NCI-H748 treated with DMSO at 0.1 percent for 48 hours (cell line): ENCODE measurements around the gene PIK3C2B.

Source experiments
- DNase-seq: peaks from one replicate; lab custom pipeline; 2025; lab: John Stamatoyannopoulos, UW

The PIK3C2B gene

GRCh38 chr1:204478172-204478899 lies 16.3 kb downstream of the PIK3C2B start:
- DNase-seq: no peak

DNA sequence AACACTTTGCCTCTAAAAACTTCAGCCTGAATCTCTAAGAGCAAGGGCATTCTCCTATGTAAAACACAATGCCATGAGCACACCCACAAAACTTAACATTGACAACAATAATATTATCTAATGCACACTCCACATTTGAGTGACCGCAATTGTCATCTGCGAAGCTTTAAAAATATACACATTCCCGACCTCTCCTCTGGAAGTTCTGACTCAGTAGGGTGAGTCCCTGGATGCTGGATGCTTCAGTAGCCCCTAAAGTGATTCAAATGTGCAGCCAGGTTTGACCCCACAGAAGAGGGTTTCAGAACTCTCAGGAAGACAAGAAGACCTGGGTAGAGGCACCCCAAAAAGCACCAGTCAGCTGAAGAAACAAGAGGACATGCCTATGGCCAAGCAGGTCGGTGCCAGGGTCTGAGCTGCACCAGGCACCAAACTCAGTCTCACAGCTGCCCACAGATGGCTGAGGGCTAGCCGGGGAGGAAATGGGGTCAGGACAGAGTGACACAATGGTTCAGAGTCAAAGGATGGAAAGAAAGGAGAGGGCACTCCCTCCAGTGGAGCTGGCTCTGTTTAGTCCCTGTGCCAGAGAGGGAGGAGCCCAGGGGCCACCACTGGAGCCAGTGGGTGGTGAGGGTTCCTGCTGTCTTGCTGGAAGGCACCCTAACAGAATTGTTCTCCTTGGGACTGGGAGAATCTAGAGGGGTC lies 17.4 kb downstream of the PIK3C2B start:
- DNase-seq: no peak

- DNase-seq: no peak
Measured at GRCh38 chr1:204476563-204476962, 18.0 kb downstream of the PIK3C2B start.

GRCh38 chr1:204475656-204476432 lies 18.8 kb downstream of the PIK3C2B start:
- no peak for DNase-seq

DNA sequence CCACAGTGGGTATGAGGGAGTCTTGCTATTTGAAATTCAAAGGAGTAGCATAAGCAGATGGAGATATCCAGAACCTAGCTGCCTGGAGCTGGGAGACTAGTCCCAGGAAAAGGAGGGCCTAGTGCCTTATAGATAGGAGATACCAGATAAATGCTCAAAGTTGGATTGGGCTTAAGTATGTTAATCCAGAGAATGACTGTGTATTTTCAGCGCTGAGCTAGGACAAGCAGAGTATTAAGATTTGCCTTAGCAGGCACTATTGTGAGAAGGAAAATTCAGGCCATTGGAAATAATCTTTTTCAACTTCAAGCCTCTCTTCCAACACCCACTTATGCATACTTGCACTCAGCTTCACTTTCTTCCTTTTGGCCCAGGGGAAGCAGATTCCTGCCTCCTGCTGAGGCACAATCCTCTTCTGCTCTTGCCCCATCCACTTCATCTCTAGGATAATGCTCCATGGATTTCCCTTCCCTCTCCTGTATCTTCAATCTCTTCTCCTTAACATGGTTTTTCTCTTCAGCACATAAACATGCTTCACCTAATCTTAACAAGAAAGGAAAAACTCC lies 21.1 kb downstream of the PIK3C2B start:
- no peak for DNase-seq

GRCh38 chr1:204472660-204473059 lies 21.9 kb downstream of the PIK3C2B start:
- DNase-seq: no peak

DNA sequence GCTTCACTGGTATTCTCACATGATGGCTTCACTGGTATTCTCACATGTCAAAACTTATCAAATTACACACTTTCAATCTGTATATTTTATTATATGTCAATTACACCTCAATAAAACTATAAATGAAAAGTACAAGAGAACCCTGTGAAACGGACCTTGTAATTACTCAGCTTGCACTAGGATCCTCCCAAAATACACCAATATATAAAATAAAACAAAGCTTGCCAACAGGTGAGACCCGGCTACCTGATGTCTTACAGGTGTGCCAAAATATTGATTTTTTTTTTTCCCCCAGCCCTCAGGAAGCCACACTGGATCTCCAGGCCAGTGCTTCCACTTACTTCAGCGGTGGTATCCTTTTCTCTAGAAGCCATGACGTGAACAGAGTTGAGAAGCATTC lies 22.9 kb downstream of the PIK3C2B start:
- DNase-seq: no peak

DNA sequence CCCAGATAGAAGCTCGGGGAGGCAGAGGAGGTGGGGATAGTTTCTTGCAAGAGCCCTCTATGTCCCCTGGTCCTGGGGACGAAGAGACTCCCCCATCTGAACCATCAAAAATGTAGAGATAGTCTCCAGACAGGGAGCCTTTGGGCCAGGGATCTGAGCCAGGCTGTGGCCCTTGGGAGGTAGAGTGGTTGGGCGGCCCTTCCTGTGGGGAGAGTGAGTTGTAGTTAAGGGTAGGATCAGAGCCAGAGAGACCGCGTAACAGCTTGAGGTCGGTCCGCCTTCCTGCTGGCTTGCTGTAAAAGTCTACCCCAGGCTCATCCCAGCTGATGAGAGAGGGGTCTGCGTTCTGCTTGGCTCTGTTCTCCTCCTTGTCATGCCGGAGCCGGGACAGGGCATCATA lies 25.3 kb downstream of the PIK3C2B start:
- no peak for DNase-seq

- no peak for DNase-seq
Measured at GRCh38 chr1:204468766-204469302, 25.8 kb downstream of the PIK3C2B start.

- no peak for DNase-seq
Measured at GRCh38 chr1:204468206-204468605, 26.4 kb downstream of the PIK3C2B start.

DNA sequence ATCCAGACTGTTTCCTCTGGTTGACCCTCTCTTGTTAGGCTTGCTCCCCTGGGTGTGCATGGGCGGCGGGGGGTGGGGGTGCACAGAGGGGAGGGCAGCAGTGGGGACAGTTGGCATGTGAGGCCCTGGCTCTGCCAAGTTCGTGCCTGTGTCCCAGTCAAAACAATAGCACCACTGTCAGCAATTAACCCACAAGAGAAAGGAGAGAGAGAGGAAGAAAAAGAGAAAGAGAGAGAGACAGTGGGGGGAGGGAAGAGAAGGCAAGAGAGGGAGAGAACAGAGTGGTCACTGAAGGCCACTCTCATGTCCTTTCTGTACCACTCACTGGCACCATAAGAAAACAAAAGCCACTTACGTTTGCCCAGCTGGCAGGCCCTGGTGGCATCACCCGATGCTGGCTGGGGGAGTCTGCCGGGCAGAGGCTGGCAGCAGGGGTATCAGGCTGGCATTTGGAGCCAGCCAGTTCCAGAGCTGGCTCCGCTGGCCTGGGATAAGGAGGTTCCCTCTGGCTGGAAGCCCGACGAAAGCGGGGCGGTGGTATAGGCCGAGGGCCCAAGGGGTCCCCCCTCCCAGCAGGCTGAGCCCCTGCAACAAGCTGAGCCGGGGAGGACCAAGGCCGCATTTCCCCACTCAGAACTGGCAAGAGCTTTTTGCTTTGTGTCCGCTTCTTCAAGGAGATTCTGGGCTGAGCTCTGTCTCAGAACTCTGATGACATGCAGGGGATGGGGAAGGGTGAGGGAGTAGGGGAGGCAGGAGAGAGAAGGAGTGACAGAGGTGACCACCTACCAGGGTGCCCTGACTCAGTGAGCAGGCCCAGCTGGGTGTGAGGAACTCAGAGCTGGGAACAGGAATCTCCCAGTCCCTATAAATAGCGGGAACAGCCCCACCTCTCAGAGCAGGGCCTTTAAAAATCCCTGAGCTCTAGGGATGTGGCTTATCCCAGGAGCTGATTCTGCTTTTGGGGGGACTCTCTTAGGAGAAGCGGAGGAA lies 27.9 kb downstream of the PIK3C2B start:
- DNase-seq: no peak

GRCh38 chr1:204465546-204466415 lies 28.8 kb downstream of the PIK3C2B start:
- DNase-seq: no peak

DNA sequence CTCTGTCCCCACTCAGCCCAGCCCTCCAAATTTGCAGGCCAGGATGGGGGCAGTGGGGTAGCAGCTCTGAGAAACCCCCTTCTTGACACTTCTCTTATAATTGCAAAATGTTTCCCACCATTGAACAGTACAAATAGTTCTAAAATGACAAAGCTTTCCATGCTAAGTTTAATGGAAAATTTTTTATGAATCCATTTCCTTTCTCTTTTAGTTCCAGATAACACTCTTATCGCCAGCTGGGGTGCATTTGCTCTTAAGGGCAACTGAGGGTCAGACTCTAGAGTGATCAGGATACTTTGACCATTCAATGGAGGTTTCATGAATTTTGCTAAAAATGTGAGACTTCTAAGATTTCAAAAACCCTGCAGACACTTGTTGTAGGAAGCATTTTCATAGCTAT lies 29.9 kb downstream of the PIK3C2B start:
- DNase-seq: no peak

DNA sequence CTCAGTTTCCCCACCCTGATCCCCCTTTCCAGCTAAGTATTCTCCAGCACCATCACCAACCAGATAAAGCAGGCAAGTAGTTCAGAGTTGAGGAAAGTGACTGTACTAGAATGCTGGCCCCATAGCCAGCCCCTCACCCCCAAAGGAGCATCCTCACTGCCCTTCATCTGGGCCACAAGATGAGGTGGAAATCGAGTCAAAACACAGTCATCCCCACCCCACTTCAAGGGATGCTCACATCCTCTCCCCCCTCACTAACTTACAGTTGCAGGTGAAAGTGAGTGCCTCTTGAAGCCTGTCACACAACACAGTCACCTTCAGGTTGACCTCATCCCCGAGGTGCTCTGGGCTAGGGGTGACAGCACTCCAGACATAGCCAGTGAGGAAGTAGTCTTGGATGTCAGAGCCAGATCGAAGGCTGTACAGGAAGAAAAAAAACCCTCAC lies 30.4 kb downstream of the PIK3C2B start:
- DNase-seq: no peak

DNA sequence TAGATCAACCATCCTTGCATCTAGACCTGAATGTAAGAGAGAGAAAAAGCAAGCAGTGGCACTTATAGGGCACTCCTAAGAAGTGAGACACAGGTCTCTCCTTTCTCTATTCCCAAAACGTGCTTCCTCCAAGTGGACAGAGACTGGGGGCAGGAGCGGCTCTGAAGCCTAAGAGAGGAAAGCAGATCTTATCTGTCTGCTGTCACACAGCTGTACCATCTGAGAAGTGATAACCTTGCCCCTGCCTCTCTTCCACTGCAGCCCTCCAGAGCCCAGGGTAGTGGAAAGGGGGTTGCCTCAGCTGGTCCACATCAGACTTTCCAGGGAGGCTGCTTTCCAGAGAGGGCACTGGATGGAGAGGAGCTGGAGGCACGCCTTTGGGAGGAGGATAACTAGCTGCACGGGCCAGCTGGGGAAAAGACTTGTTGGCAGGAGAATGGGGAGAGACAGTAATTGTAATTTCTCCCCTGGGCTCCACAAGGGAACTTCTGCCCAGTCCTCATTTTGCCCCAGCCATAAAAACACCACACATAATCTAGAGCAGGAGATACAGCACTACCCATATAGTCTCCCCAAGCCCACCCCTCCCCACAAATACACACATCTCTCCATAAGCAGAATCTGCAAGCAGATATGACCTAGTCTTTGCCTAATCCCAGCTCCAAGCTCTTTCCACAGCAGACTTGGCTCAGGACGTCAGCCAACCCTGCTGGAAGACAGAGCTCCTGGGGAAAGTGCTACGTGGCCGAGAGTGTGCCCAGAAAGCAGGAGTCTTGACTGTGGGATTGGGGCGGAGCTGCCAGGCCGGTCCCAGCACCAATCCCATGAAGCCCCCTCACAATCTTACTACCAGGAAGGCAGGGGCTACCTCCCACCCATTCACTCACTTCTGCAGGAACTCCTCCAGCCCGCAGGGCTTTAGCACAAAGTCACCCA lies 31.2 kb downstream of the PIK3C2B start:
- no peak for DNase-seq

DNA sequence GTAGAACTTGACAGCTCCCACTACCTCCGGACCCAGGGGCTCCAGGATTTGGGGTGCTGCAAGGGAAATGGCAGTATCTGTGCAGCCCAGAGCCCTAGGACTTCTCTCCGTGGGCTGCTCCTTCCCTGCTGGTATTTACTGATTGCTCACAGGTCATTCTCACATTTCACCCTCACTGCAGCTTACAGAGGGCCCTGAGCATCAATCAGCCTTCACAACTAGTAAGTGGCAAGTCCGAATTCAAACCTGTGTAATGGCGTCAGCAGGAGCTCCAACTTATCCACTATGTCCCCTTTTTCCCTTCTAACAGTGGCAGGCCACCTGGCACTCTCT lies 32.4 kb downstream of the PIK3C2B start:
- DNase-seq: no peak

- DNase-seq: no peak
Measured at GRCh38 chr1:204461331-204462228, 33.0 kb downstream of the PIK3C2B start.

DNA sequence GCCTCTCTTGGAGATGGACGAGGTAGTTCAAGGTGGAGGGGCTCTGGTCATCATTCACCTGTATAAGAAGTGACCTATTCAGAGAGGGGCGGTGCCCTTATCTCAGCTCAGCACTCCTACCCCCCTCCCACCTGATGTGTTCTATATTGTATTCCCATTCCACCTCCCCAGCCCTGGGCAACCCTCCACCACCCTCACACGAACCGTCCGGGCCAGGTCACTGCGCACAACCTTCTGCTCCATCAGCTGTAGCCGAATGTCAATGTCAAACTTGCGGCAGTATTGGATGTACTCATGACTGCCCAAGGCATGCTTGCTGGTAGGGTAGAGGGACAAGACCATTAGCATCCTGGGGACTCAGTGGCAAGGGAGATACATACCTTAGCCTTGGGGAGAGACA lies 34.3 kb downstream of the PIK3C2B start:
- no peak for DNase-seq
